HG03039 (cell line): ENCODE data around the gene HMOX2.

Source experiments
- ATAC-seq: cut with Tn5 transposase; IDR thresholded peaks from one replicate; pipeline ENCODE4 v1.9.1; 2021; ENCODE audit warnings: mild to moderate bottlenecking, moderate library complexity; ENCODE audit not compliant: unreplicated experiment

HMOX2 gene

DNA sequence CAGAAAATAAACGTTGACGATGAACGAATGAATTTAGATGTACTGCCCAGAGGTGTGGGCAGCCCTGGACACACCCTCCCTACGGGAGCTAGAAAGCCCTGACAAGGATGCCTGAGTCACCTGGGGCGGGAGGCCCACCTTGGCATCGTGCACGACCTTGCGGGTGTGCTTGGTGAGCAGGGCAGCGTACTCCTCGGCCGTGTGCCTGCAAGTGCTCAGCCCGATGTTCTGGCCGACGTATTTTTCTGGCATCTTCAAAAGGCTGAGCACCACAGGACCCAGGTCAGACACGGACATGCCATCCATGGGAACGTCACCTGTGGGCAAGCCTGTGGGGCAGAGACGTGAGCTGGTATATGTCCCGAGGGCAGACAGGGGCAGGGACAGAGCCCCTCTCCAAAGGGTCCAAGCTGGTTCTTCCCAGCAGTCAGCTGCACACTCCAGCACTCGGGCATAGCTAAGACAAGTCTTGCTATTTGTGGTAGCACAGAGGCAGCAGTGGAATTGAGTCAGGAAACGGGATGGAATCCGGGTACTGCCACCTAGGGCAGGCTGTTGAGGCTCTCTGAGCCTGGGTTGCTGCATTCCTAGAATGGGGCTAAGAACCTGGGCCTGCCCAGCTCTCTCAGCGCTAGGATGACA lies 12.6 kb upstream of the HMOX2 start:
- no peak for ATAC-seq

DNA sequence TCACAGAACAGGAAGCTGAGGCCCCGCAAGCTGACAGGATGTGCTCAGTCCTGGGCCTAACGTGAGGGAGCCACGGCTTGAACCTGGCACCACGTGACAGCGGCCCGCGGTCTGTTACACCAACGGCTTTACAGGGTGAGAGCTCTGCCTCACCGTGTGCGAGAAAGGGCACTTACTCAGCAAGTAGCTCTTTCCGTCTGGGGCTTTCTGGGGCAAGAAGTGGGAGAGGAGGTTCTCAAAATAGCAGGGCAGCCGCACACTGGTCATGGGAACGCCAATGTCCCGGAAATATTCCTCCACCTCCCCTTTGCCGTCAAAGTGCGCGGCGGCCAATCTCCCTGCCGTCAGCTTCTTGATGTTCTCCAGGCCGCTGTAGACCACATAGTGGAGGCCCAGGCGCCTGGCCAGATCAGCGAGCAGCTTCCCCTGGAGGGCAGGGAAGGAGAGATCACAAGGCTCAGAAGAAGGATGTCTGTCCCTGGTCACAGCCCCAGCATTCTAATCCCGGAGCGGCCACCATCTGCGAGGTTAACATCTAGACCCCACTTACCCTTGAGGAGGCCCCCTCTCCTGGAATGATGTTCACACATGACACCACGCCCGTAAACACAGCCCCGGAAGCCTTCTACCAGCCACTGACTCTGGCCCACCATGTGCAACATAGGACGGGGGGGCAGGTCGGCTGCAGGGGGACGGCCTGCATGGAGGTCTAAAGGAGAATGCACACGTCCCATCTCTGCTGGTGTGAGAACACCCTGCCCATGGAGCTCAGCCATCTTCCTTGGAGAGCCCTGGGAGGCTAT lies 10.0 kb upstream of the HMOX2 start:
- no peak for ATAC-seq

DNA sequence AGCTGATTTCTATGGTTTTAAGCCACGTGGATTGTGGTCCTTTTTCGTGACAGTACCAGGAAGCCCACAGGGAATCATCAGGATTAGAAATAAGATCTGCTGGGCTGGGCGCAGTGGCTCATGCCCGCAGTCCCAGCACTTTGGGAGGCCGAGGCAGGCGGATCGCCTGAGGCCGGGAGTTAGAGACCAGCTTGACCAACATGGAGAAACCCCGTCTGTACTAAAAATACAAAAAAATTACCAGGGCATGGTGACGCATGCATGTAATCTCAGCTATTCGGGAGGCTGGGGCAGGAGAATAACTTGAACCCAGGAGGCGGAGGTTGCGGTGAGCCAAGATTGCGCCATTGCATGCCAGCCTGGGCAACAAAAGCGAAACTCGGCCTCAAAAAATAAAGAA lies 8.3 kb upstream of the HMOX2 start:
- ATAC-seq, result no peak

DNA sequence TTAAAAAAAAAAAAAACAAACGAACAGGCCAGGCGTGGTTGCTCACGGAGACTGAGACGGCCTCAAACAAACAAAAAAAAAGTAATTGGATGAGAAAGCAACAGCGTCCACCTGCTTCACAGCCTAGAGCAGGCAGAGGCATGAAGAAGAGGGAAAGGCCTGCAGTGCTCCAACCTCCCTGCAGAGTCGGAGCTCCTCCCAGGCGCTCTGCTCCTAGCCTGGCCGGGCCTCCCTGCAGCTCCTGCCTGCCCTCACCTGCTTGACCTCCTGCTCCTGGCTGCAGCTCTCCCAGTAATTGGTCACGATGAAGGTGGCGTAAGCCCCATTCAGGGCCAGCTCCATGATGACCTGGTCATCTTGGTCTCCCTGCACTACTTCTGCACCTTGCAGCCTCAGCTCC lies 7.2 kb upstream of the HMOX2 start:
- no peak for ATAC-seq

DNA sequence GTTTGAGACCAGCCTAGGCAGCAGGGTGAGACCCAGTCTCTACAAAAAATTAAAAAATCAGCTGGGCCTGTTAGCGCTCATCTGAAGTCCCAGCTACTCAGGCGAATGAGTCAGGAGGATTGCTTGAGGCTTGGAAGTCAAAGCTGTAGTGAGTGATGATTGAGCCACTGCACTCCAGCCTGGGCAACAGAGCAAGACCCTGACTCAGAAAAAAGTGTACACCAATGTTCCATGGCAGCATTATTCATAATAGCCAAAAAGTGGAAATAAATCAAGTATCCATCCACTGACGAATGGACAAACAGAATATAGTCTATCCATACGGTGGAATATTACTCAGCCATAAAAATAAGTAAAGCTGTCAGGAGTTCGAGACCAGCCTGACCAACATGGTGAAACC lies 4.3 kb upstream of the HMOX2 start:
- no peak for ATAC-seq

DNA sequence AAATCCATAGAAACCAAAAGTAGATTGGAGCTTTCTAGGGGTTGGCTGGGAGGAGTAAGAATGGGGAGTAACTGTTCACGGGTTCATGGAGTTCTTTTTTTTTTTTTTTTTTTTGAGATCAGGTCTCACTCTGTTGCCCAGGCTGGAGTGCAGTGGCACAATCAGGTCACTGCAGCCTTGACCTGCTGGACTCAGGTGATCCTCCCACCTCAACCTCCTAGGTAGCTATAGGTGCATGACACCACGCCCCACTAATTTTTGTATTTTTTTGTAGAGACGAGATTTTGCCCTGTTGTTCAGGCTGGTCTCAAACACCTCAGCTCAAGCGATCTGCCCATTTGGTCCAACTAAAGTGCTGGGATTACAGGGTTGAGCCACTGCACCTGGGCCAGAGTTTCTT lies 3.3 kb upstream of the HMOX2 start:
- ATAC-seq, result no peak

DNA sequence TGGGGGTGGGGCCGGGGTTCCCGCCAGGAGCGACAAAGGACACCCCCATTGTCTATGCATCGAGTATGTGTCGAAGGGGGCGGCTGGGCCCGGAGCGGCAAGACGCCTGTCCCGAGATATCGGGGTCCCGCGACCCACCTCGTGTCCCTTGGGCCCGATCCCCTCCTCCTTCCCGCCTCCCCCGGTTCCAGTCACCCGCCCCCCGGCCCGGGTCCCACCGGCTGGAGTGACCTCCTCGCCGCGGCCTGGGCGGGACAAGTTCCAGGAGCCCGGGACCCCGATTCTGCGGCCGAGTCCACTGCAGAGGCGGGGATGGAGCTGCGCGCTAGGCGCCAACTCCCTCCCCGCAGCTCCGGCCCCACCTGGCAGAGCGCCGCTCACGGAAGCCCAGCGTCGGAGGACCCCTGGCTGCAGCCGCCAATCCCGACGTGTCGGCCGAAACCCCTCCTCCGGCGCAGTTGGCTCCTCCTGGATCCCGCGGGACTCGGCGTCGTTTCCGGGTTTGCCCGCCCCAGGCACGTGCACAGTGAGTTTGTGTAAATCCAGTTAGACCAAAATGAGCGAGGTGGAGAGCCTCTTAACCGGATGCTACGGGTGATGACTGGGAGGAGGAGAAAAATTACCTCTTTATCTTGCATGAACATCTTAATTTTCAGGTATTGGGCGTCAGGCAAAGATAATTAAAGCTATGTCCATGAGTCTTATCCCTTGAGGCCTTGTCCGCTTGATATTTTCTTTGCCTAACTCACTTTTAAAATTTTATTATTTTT lies 1.8 kb upstream of the HMOX2 start, which contains the start of gene NMRAL1:
Gene NMRAL1 (minus strand): TSS at position 434 of the 770 bp plus-strand sequence. CDS start 493 bp downstream, outside the sequence.
- ATAC-seq, result no peak

DNA sequence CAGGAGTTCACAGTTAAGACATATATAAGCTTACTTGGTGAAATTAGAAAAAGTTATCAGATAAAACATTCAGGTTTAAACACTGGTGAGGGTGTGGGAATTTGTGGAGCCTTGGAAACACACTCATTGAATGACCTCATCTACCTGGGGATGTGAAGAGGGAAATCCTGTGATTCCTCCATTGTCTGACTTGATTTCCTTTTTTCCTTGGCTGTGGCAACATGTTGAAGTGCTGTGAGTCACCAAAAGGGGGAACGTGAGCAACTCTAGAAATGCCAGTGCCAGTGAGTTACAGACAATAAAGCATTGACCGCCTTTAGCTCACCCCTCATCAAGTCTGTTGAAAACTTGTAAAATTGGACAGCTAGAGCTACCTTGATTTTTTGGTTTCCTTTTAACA lies 1.8 kb downstream of the HMOX2 start:
- no peak for ATAC-seq

DNA sequence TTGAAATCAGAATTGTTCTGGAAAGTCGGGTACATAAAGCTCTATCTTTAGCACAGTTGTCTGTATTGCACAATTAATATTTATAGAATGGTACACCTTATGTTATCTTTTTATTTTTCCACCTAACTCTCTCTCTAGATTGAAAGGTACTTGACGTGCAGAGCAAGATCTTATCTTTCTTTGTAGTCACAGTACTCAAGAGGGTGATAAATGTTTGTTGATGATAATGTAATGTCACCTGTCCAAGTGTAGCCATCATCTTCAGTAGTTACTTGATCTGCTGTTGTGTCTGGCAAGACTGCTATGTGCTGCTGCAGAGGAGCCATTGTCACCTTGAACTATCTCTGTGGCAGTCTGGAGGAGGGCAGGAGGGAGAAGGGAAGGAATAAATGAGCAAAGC lies 5.3 kb downstream of the HMOX2 start:
- no peak for ATAC-seq

DNA sequence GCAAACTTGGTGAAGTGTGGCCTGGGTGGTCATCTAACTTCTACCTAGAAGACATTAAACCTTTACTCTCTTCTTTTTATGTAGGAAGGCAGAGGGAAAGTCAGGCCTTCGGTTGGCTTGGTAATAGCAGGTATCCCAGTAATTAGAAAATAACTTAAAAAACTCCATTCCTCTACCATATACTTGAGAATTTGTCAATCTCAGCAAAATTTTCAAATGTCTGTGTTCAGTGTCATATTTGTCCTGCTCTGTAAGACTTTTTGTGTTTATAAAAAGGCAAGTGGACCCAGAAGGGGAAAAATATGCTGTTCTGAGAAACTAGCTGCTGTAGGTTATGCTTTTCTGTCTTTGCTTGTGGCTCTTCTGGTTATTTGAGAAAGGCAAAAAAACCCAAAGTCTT lies 5.8 kb downstream of the HMOX2 start:
- ATAC-seq, result no peak

DNA sequence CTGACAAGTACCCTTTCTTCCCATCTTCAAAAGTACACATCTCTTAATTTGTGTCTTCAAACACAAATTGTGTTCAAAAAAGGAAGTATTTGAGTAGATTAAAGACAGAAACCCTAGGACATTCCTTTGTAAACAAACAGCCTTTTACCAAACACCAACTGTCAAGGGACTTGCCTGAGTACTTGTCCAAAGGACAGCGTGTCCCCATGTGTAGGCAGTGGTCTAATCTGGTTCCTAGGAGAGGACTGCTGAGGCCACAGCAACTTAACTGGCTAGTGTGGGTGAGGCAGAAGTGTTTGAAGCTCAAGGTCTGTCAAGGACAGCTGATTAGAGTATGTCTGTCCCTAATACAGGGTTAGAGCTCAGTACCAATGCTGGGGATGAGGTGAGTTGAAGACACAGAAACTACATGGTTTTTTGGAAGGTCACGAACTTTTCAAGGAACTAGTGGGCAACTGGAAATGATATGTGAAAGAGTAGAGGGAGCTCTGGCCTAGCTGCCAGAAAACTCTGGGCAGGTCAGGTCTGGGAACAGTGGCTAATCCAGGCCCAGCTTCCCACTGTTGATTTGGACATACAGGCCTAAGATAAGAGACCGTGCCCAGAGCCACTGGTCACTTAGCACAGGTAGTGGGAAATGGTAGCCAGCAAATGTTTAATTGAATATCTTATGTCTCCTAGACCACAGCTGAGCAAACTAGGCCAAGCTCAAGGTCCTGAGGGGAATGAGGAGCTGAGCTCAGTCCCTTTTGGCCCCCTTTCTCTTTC lies 10.1 kb downstream of the HMOX2 start:
- no peak for ATAC-seq

DNA sequence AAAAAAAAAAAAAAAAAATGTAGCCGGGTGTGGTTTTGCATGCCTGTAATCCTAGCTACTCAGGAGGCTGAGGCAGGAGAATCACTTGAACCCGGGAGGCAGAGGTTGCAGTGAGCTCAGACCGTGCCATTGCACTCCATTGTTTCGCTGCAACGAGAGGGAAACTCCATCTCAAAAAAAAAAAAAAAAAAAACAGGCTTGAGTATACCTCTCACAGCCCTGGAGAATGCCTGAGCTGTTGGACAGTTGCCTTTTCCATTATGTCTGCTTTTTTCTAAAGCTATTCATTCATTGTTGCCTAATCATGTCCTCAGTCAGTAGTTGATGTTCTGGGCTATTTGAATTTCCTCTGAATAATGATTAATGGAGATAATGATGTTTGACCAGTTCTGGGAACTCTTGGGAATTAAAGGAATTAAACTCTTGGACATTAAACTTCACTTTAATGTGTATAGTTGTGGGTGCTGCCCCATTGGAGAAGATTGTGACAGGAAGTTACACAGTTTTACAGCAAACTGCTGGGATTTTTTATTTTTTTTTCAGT lies 11.8 kb downstream of the HMOX2 start:
- no peak for ATAC-seq

DNA sequence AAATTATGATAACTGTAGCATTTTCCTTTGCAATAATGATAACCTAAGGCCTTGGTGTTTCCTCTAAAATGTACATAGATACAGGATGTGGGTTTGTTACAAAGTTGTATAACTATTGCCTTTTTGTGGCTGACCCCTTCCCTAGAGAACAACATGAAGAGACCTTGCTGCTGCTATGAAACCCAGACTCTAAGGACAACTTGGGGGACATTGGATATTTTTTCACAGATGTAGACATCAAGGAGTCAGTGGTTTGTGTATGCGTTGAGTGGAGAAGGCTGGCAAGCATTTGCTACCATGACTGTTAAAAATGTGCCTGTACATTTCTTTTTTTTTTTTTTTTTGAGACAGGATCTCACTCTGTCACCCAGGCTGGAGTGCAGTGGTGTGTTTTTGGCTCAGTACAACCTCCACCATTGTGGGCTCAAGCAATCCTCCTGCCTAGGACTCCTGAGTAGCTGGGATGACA lies 12.3 kb downstream of the HMOX2 start:
- ATAC-seq, result no peak

DNA sequence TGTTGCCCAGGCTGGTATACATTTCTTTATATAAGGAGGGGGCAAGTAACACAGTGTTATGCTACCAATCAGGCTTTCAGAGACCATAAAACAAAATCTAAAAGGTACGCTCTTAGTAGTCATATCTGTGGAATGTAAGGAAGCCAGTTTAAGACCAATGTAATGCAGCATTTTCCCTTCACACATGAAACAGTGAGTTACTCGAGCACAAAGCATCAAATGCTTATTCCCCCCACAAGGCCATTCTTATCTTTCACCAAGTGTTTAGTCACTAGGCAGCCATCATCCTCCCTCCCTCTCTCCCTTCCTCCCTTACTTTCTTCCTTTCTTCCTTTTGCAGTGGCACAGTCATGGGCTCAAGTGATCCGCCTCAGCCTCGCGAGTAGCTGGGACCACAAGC lies 12.8 kb downstream of the HMOX2 start:
- ATAC-seq, result no peak

DNA sequence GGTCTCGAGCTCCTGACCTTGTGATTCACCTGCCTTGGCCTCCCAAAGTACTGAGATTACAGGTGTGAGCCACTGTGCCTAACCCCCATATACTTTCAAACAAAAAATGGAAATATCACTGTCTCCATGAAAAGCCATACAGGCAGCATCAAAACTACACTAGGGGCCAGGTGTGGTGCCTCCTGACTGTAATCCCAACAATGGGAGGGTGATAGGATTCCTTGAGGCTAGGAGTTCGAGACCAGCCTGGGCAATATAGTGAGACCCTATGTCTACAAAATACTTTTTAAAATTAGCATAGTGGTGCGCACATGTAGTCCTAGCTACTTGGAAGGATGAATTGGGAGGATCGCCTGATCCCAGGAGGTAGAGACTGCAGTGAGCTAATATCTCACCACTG lies 15.7 kb downstream of the HMOX2 start:
- no peak for ATAC-seq

DNA sequence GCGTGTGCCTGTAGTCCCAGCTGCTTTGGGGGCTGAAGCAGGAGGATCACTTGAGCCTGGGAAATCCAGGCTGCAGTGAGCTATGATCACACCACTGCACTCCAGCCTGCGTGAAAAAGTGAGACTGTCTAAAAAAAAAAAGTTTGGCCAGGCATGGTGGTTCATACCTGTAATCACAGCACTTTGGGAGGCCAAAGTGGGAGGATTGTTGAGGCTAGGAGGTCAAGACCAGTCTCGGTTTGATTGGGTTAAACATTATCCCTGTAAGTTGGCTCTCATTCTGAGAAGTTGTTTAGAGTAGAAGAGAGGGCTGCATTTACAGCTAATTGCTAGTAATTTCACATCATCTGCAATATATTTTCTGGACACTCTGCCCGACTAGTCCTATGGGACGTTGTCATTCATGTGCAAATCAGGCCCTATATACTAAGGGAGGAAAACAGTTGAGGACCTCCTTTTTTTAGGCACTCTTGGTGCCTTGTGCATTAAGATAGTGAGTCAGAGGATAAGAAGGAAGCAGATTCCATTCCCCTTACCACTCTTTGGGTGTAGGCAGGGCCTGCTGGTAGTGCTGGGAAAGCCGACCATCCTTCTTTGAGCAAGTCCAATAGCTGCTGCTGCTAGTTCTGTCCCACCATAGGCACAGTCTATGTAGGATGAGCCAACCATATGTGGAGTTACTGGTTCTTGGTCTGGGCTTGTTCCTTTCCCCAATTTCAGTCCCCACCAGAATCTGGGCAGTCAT lies 18.7 kb downstream of the HMOX2 start:
- ATAC-seq, result no peak

DNA sequence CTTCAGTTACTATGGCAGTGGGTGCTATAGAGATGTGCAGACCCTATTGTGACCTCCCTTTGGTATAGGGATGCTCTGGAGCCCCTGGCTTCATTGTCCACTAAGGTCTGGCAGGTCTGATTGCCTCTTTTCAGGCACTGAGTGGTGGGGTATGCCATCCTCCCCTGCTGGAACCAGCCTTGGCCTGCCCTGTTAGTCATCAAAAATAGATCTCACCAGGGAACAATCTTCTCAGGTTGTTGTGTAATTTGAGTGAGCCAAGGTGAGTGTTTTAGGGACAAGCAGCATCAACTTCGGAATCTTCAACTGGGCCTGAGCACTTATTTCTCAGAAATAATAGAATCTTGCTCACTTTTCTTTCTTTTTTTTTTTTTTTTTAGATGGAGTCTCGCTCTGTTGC lies 19.6 kb downstream of the HMOX2 start:
- ATAC-seq, result no peak

DNA sequence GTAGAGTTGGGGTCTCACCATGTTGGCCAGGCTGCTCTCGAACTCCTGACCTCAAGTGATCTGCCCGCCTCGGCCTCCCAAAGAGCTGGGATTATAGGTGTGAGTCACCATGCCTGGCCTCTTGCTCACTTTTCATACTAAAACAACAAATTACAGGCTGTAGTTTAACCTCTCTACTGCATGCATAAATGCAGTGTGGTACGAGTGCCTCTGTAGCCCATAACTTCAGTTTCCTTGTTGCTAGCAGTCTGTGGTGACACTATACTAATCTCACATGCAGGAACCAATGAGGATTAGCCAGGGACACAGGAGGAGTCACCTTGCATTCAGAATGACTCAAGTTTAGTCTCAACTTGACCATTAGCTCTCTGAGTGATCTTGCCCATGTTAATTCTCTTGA lies 20.1 kb downstream of the HMOX2 start:
- no peak for ATAC-seq

DNA sequence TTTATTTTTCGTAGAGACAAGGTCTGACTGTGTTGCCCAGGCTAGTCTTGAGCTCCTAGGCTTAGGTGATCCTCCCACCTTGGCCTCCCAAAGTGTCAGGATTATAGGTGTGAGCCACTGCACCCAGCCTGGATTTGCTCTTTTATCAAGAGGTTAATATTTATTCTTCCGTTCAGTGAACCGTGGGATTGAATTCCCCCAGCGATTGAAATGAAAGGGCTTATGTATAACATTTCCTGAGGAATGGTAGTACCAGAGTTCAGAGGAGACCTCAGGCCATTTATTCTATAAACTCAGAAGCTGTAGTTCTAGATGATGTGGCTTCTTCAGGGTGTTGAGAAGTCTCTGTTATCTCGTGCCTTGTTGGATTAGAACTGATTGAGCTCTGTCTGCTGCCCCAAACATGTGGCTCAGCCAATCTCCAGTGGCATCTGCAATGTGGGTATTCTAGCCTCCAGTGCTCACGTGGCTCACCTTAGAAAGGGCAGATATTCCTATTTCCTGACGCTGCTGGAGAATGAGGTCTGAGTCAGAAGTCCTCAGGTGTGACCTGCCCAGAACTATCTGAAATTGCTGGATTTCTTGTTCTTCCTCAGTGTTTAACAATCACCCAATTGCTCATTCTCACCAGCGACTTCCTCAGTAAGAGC lies 22.5 kb downstream of the HMOX2 start:
- ATAC-seq, result no peak

DNA sequence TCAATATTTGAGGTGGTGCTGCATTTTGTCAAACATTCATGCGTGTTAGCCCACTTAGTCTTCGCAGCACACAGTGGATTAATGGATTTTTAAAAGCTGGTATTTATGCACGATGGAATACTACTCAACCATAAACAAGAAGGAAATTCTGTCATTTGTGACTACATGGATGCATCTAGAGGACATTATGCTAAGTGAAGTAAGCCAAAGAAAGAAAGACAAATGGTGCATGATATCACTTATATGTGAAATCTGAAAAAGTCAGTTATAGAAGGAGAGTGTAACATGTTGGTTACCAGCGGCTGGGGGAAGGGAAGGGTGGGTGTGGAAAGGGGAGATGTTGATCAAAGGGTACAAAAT lies 23.0 kb downstream of the HMOX2 start:
- ATAC-seq, result no peak
